ENCODE measurements around the gene LRRC8E.

Gene LRRC8E

DNA sequence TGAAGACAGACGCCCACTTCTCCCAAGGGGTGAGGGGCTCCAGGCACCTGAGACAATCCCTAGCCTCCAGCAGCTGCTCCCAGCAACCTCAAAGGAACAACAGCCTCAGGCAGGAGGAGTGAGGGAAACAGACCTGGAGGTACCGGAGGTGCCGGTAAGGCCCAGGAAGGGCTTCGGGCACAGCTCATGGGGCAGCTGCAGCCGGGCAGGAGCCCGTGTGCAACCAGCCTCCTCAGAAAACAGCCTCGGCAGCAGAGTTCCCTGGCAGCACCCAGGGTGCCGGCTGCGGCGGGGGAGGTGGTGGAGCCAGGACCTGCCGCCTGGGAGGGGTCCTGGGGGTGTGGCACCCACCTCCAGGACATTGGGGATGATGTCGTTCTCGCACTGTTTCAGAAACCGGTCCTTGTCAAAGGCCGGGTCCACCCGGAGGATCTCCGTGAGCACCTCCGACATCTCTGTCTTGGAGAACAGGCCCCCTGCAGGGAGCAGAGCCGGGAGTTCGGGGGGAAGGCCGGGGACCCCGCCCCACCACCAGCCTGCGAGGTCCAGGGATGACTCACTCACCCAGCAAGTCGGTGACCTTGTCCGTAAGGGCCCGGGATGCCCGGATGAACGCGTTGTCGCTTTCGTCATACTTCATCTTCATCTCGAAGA, 44.1 kb downstream of the LRRC8E start:
- DNase-seq (ENCODE audit: low spot score), result no peak

DNA sequence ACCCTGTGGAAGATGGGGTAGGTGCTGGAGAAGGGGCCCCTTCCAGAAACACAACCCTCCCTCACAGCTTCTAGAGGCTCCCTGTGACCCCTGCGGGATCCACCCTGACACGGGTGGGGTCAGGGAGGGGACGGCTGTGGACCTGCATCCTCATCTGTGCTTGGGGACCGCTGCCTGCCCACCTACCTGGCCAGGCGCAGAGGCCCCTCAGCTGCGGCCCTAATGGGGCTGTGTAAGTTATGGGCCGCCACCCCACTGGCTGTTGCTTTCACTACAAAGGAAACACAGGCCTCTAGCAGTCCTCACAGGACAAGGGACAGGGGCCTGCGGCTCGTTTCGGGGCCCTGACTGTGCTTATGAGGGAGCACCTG, 44.6 kb downstream of the LRRC8E start:
- no peak for DNase-seq (ENCODE audit: low spot score)

DNA sequence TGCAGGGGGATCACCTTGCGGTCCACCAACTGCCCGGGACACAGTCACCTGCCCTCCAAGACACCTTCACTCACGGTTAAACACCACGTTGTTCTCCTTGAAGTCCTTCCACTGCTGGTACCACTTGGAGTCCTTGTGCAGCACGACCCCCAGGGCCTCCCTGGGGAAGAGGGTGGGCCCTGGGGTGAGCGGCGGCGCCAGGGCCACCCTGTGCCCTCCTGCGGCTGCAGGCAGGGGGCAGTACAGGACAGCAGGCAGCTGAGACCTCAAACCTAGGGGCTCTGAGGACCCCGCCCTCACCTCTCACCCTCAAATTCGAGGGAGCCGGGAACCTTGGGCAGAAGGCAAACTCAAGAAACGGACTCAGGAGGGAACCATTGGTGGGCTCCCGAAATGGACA, 45.1 kb downstream of the LRRC8E start:
- no peak for DNase-seq (ENCODE audit: low spot score)

DNA sequence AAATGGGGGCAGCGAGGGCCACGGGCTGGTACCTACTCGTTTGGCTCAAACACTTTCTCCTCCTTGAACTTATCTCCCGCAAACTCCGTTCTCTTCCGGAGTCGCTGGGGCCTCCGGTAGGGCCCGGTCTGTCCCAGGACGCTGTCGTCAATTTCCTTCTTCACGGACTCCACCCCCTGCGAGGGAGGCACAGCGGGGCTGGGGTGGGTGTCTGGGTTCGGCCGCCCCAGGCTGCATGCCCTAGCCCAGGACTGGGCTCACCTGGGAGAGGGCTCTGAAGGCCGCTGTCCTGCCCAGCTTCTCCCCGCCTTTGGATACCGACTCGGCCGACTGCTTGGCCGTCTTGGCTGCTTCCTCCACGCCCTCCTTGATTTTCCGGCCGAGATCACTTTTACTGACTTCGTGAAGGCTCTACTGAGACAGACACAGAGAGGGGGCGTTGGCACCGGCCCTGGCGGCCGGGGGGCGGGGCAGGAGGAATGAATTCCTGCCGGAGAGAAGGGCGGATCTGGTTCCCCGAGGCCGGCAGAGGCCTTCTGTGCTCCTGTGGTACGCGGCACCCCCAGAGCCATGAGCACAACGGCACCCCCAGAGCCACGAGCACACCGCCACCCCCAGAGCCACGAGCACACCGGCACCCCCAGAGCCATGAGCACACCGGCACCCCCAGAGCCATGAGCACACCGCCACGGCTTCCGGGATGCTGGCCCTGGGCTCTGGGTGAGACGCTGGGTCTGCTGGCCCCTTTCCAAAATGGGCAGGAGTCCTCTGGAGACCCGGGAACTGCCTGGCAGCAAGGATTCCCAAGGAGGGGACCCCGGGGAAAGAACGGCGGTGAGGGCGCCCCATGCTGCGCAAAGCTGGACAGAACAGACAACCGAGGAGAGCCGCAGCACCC, 45.8 kb downstream of the LRRC8E start:
- no peak for DNase-seq (ENCODE audit: low spot score)

DNA sequence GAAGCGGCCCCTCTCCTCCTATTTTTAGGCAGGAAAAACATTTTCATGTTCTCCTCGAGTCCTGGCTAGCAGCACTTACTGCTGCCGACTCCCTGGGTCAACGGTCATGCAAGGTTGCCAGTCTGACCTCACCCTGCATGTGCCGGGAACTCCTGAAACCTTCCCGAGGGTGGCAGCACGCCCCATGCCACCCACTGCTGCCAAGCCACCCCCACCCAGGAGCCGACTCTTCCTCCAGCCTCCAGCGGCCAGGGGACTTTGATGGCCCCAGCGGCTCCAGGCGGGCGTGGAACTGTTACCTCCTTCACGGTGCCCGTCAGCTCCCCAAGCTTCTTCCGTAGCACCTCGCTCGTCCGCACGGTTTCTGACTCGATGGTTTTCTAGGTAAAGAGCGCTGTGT, 46.5 kb downstream of the LRRC8E start:
- DNase-seq (ENCODE audit: low spot score), result no peak

DNA sequence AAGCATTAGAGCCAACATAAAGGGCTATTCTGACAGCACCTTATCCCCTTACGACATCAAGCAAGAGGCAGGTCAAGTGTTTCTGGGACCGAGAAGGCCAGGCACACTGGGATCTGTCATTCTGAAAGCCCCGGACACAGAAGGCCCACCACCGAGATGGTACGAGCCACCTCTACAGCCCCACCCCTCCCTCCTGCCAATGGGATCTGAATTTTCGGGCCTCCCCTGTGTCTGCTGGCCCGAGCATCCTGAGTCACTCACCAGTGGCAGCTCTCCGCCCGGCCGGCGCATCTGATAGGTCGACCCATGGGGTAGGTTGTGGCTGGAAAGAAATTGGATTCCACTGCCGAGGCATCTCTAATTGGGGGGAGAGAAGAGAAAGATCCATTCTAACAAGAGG, 52.5 kb downstream of the LRRC8E start:
- no peak for DNase-seq (ENCODE audit: low spot score)

DNA sequence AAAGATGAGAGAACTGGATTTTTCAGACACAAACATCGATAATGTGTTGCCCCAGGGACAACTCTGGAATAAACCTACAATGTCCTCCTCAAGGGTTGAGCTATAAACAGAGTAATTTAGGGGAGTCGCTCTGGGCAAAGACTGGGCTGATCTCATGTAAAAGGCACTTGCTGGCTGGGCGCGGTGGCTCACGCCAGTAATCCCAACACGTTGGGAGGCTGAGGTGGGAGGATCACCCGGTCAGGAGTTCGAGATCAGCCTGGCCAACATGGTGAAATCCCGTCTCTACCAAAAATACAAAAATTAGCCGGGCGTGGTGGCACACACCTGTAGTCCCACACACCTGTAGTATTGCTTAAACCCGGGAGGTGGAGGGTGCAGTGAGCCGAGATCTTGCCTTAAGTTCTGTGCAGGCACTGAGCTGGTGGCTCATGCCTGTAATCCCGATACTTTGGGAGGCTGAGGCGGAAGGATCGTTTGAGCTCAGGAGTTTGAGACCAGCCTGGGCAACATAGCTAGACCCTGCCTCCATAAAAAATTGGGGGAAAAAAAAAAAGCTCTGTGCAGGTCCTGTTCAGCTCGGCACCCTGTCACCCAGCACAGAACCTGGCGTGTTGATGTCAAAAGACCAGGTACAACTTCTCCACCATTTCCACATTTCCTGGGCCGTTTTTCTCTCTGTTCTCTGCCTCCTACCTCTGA, 53.7 kb downstream of the LRRC8E start:
- DNase-seq (ENCODE audit: low spot score), result no peak

DNA sequence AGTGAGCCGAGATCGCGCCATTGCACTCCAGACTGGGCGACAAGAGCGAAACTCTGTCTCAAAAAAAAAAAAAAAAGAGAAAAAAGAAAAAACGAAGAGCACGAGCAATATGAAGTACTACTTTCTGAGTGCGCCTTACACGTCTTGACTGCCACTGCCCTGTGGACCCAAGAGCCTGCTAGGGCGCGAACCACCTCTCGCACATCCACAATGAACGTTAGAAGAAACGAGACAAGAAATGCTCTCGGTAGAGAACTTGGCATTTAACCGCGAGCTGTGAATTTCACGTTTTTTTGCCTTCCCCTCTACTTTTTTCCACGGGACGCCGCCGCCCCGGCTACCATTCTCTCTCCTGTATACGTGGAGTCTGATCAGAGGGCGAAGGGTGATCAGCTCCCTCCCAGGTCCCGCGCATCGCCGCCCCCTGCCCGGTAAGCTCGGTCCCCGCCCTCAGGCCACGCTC, 54.7 kb downstream of the LRRC8E start:
- DNase-seq (ENCODE audit: low spot score), result no peak

DNA sequence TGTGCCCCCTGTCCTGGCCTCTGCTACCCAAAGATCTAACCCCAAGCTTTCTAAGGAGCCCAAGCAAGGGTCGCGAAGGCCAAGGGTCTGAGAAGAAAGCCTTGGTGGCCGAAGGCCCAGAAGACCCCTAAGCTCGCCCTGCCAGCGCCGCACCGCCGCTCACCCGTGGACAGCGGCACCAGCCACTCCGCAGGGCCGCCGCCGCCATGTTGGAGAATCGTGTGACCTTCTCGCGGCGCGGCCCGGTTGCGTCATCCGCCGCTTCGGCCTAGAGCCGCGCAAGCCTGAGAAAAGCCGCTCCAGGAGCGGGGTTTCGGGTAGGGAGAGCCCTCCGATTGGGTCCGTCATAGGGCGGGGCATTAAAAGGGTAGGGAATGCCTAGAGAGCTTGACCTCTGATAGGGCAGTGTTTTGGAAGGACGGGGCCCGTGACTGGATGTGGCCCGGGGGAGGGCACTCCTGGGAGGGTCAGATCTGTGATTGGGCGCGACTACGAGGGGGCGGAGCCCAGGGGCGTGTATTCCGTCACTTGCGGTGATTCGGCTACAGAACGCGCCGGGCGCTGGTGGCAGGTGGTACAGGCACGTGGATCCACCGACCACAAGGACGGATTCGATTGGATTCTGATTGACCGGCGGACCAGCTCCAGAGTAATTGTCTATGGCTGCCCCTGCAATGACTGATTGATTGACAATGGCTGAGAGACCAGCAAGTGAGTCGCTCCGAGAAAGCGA, 55.3 kb downstream of the LRRC8E start, which contains the start of gene TIMM44:
TSS of gene TIMM44 (minus strand) at position 223 of the 733 bp plus-strand sequence. CDS start at position 208, 15 bp downstream.
- peak; percentile 100 for DNase-seq (ENCODE audit: low spot score)

DNA sequence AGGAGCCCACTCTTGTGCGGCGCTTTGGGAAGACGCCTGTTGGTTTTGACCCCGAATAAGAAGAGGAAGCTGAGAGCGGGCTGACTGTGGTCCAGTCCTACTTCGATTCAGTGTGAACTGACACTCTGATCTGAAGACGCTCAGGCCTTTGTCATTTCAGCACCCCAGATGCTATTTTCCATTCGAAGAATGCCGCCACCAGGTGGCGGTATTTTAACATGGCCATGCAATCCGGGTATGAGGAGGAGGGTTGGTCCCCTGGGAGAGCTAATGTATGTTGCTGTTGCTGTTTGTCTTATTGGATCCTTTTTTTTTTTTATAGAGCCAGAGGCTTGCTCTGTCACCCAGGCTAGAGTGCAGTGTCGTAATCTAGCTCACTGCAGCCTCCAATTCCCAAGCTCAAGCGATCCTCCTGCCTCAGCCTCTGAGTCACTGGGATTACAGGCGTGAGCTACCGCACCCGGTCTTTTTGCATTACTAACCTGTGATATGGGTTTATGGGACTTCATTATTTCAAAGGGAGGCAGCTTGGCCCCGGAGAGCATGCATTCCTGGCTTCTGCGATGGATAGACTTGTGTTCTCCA, 56.0 kb downstream of the LRRC8E start:
- peak; percentile 91 for DNase-seq (ENCODE audit: low spot score)

DNA sequence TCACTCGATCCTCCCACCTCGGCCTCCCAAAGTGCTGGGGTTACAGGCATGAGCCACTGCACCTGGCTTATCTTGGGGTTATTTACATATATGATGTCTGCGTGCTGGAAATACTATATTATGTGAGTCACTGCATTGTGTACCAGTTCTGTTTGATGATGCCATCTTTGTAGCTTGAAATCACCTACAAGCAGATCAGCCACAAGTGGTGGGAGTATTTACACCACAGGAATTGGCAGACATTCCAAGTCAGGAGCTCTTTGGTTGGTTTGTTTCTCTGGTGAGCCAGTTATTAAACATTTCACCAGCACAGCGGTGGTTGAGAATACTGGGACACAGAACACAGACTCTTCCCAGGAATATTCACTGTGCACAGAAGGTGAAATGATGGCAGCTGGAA, 59.6 kb downstream of the LRRC8E start:
- no peak for DNase-seq (ENCODE audit: low spot score)

Measured in globus pallidus (tissue), 1 donor.